NCI-H2081 (cell line): ENCODE results near the gene RIN1.

ENCODE experiments used
- DNase-seq, 2 experiments: peaks; one replicate each; lab custom pipeline; 2025; lab: John Stamatoyannopoulos, UW

Gene RIN1

GRCh38 chr11:66294626-66295620 lies 41.3 kb downstream of the RIN1 start:
- DNase-seq: no peak

- no peak for DNase-seq
Observed at GRCh38 chr11:66293777-66294625, 42.2 kb downstream of the RIN1 start.

GRCh38 chr11:66293352-66293751 lies 42.9 kb downstream of the RIN1 start:
- DNase-seq: no peak

GRCh38 chr11:66292543-66293332 lies 43.5 kb downstream of the RIN1 start:
- DNase-seq: no peak

GRCh38 chr11:66291706-66292542 lies 44.3 kb downstream of the RIN1 start, which contains the start of gene TMEM151A:
Gene TMEM151A (plus strand): TSS chr11:66291894. CDS start chr11:66292014, 120 bp downstream.
- DNase-seq: peak in 1 of 2 experiments; percentile 28

- DNase-seq: no peak
Observed at GRCh38 chr11:66291303-66291705, 44.9 kb downstream of the RIN1 start.

GRCh38 chr11:66290330-66290621 lies 46.0 kb downstream of the RIN1 start:
- DNase-seq: no peak

- DNase-seq: no peak
Observed at GRCh38 chr11:66289548-66290329, 46.5 kb downstream of the RIN1 start.

GRCh38 chr11:66288671-66289547 lies 47.3 kb downstream of the RIN1 start, which contains the start of gene YIF1A:
Gene YIF1A (minus strand): TSS chr11:66289143. CDS start chr11:66288985, 158 bp downstream.
- peak; percentile 98 to 99 for DNase-seq

GRCh38 chr11:66287889-66288670 lies 48.2 kb downstream of the RIN1 start:
- DNase-seq: no peak

GRCh38 chr11:66287211-66287888 lies 48.9 kb downstream of the RIN1 start:
- no peak for DNase-seq

- no peak for DNase-seq
Observed at GRCh38 chr11:66286699-66287098, 49.5 kb downstream of the RIN1 start.

GRCh38 chr11:66285250-66285947 lies 50.8 kb downstream of the RIN1 start:
- DNase-seq: no peak

- no peak for DNase-seq
Observed at GRCh38 chr11:66284526-66285078, 51.6 kb downstream of the RIN1 start.

- DNase-seq: no peak
Observed at GRCh38 chr11:66283461-66284105, 52.7 kb downstream of the RIN1 start.
